IMR-90 (cell line): ENCODE results near the gene IWS1. TPM values are rescaled to one million over a fixed set of nuclear protein-coding genes. Genes with fewer than 3 reads are reported as not detected.

Experiments
- ATAC-seq: fragments of 200-7000 bp; cut with Tn5 transposase; 2 replicates; pipeline ENCODE4 v1.9.1; 2020; ENCODE audit warnings: low read depth, mild to moderate bottlenecking, moderate library complexity
- BruUV-seq: library from RNA; stranded (reverse); fragments of 400-500 nt; replicated peaks from 2 replicates; lab custom pipeline; 2021; lab: Mats Ljungman, UMichigan
- CTCF ChIA-PET: fragments of 300-600 bp; formaldehyde crosslinking; extraction: SDS; loops from one replicate; lab custom pipeline; 2021; ENCODE audit warnings: antibody characterized with exemption; lab: Yijun Ruan, JAX
- POLR2A ChIA-PET: fragments of 300-600 bp; sonication (Branson Sonifier 250); formaldehyde crosslinking; loops from one replicate; lab custom pipeline; 2022; ENCODE audit warnings: antibody characterized with exemption; ENCODE audit not compliant: unreplicated experiment; lab: Charles Lee
- DNase-seq: peaks from one replicate; pipeline ENCODE4 v3.0.0; 2013
- H2AFZ ChIP-seq: replicated peaks from 2 replicates; pipeline ENCODE3; 2013; ENCODE audit warnings: low read length, mild to moderate bottlenecking; ENCODE audit not compliant: poor library complexity
- H2AK5ac ChIP-seq: 2 replicates; pipeline ENCODE4 v1.6.1; 2013; ENCODE audit warnings: low read depth, low read length, inconsistent platforms
- H2AK9ac ChIP-seq: replicated peaks from 2 replicates; pipeline ENCODE3; 2013; ENCODE audit warnings: mild to moderate bottlenecking, low read depth, low read length, moderate library complexity; ENCODE audit not compliant: poor library complexity
- H2BK120ac ChIP-seq: 2 replicates; pipeline ENCODE4 v1.6.1; 2013; ENCODE audit warnings: low read depth, low read length, inconsistent platforms
- H2BK15ac ChIP-seq: 3 replicates; pipeline ENCODE4 v1.6.1; 2013; ENCODE audit warnings: low read depth, low read length, inconsistent platforms
- H2BK20ac ChIP-seq: 2 replicates; pipeline ENCODE4 v1.6.1; 2013; ENCODE audit warnings: low read depth, mild to moderate bottlenecking, inconsistent platforms, low read length, moderate library complexity
- H2BK5ac ChIP-seq: 2 replicates; pipeline ENCODE4 v1.6.1; 2013; ENCODE audit warnings: mild to moderate bottlenecking, low read depth, low read length, inconsistent platforms; ENCODE audit not compliant: poor library complexity, severe bottlenecking
- H3K14ac ChIP-seq: replicated peaks from 2 replicates; pipeline ENCODE4 v1.6.1; 2013; ENCODE audit warnings: low read depth, low read length, inconsistent platforms
- H3K18ac ChIP-seq: 2 replicates; pipeline ENCODE4 v1.6.1; 2013; ENCODE audit warnings: low read depth, low read length, control low read depth
- H3K23ac ChIP-seq: 2 replicates; pipeline ENCODE4 v1.6.1; 2013; ENCODE audit warnings: low read depth, low read length, inconsistent platforms
- H3K27ac ChIP-seq: 2 replicates; pipeline ENCODE4 v1.5.1; 2013; ENCODE audit warnings: mild to moderate bottlenecking, control low read depth, low read length; ENCODE audit not compliant: insufficient read depth
- H3K27me3 ChIP-seq: 2 replicates; pipeline ENCODE4 v1.6.1; 2013; ENCODE audit warnings: low read length; ENCODE audit not compliant: control insufficient read depth, insufficient read depth
- H3K36me3 ChIP-seq: 2 replicates; pipeline ENCODE4 v1.6.1; 2013; ENCODE audit warnings: low read length, mixed read lengths; ENCODE audit not compliant: control insufficient read depth, insufficient read depth
- H3K4ac ChIP-seq: 2 replicates; pipeline ENCODE4 v1.6.1; 2013; ENCODE audit warnings: low read depth, low read length, inconsistent platforms
- H3K4me1 ChIP-seq: 2 replicates; pipeline ENCODE4 v1.6.1; 2013; ENCODE audit warnings: low read length, mixed read lengths; ENCODE audit not compliant: control insufficient read depth, insufficient read depth
- H3K4me2 ChIP-seq: 2 replicates; pipeline ENCODE4 v1.6.1; 2013; ENCODE audit warnings: low read depth, mild to moderate bottlenecking, control low read depth, low read length, moderate library complexity
- H3K4me3 ChIP-seq: 2 replicates; pipeline ENCODE4 v1.5.1; 2013; ENCODE audit warnings: low read depth, mild to moderate bottlenecking, control low read depth, low read length, moderate library complexity; ENCODE audit not compliant: insufficient read depth
- H3K56ac ChIP-seq: 2 replicates; pipeline ENCODE4 v1.6.1; 2013; ENCODE audit warnings: low read length, inconsistent platforms; ENCODE audit not compliant: insufficient read depth; ENCODE audit errors: extremely low read depth
- H3K79me1 ChIP-seq, 2 experiments: 2 replicates each; pipeline ENCODE4 v1.6.1; 2013; ENCODE audit warnings: low read length in 2 of 2, inconsistent platforms in 1 of 2, low read depth in 1 of 2
- H3K9ac ChIP-seq: 2 replicates; pipeline ENCODE4 v1.6.1; 2013; ENCODE audit warnings: low read depth, low read length, control low read depth
- H3K9me1 ChIP-seq: 2 replicates; pipeline ENCODE4 v1.6.1; 2013; ENCODE audit warnings: low read length, inconsistent platforms; ENCODE audit not compliant: insufficient read depth
- H3K9me3 ChIP-seq: 2 replicates; pipeline ENCODE4 v1.6.1; 2013; ENCODE audit warnings: low read length; ENCODE audit not compliant: control insufficient read depth, insufficient read depth
- H4K20me1 ChIP-seq: 2 replicates; pipeline ENCODE4 v1.6.1; 2013; ENCODE audit warnings: low read length, inconsistent platforms; ENCODE audit not compliant: insufficient read depth
- H4K5ac ChIP-seq: 2 replicates; pipeline ENCODE4 v1.6.1; 2013; ENCODE audit warnings: mild to moderate bottlenecking, low read depth, low read length, control low read depth
- H4K8ac ChIP-seq, 2 experiments: 2 replicates each; pipeline ENCODE4 v1.6.1; 2013; ENCODE audit warnings: low read depth in 2 of 2, low read length in 2 of 2, control low read depth in 1 of 2, inconsistent platforms in 1 of 2
- H4K91ac ChIP-seq: 2 replicates; pipeline ENCODE4 v1.6.1; 2013; ENCODE audit warnings: low read depth, low read length, inconsistent platforms; ENCODE audit not compliant: insufficient read depth
- BHLHE40 ChIP-seq: fragments of 150-350 bp; IDR thresholded peaks from 2 replicates; pipeline ENCODE4 v1.6.1; 2016; ENCODE audit warnings: mild to moderate bottlenecking, low read depth, low read length
- CEBPB ChIP-seq: IDR thresholded peaks from 2 replicates; pipeline ENCODE4 v1.6.1; 2012; ENCODE audit warnings: low read depth, low read length, improper control_type of control experiment
- CHD1 ChIP-seq: IDR thresholded peaks from 2 replicates; pipeline ENCODE4 v1.6.1; 2012; ENCODE audit warnings: low read depth, low read length, improper control_type of control experiment
- CTCF ChIP-seq: conservative IDR thresholded peaks from 2 replicates; pipeline ENCODE4 v1.5.1; 2012; ENCODE audit warnings: mild to moderate bottlenecking, low read depth, low read length, improper control_type of control experiment
- FOS ChIP-seq: fragments of 150-350 bp; IDR thresholded peaks from 2 replicates; pipeline ENCODE4 v1.6.1; 2016; ENCODE audit warnings: low read depth, low read length
- MAFK ChIP-seq: IDR thresholded peaks from 2 replicates; pipeline ENCODE4 v1.6.1; 2012; ENCODE audit warnings: low read depth, low read length, improper control_type of control experiment
- MAZ ChIP-seq: IDR thresholded peaks from 2 replicates; pipeline ENCODE4 v1.6.1; 2012; ENCODE audit warnings: low read depth, mild to moderate bottlenecking, low read length, improper control_type of control experiment, moderate library complexity, borderline replicate concordance
- MXI1 ChIP-seq: IDR thresholded peaks from 2 replicates; pipeline ENCODE4 v1.6.1; 2012; ENCODE audit warnings: low read depth, mild to moderate bottlenecking, low read length, moderate library complexity, borderline replicate concordance
- NFE2L2 ChIP-seq: fragments of 150-350 bp; IDR thresholded peaks from 2 replicates; pipeline ENCODE4 v1.6.1; 2016; ENCODE audit warnings: low read depth, mild to moderate bottlenecking, low read length
- POLR2A ChIP-seq: IDR thresholded peaks from 2 replicates; pipeline ENCODE4 v1.6.1; 2012; ENCODE audit warnings: mild to moderate bottlenecking, low read depth, low read length
- RAD21 ChIP-seq: IDR thresholded peaks from 2 replicates; pipeline ENCODE4 v1.6.1; 2012; ENCODE audit warnings: low read length, improper control_type of control experiment
- RCOR1 ChIP-seq: IDR thresholded peaks from 2 replicates; pipeline ENCODE4 v1.6.1; 2012; ENCODE audit warnings: mild to moderate bottlenecking, low read length, improper control_type of control experiment; ENCODE audit not compliant: insufficient replicate concordance
- RFX5 ChIP-seq: IDR thresholded peaks from 2 replicates; pipeline ENCODE4 v1.8.0; 2012; ENCODE audit warnings: low read depth, mild to moderate bottlenecking, low read length, moderate library complexity
- SMC3 ChIP-seq: fragments of 150-350 bp; IDR thresholded peaks from 2 replicates; pipeline ENCODE4 v1.6.1; 2016; ENCODE audit warnings: low read depth, mild to moderate bottlenecking, antibody characterized with exemption, low read length, moderate library complexity
- WGBS, 2 experiments: methylation state at CpG; one replicate each; pipeline versions ENCODE4 v1.1.5 to v1.1.7; 2013; ENCODE audit warnings: missing lambda C conversion rate in 2 of 2; ENCODE audit not compliant: insufficient read length in 1 of 2; ENCODE audit errors: extremely low coverage in 2 of 2; 5-methylcytosine and 5-hydroxymethylcytosine counted together
- dilution Hi-C: fragments of 300-500 bp; cut with HindIII; formaldehyde crosslinking; loops from one replicate; pipeline ENCODE4 v1.14.3; 2018; ENCODE audit warnings: low sequenced_read_pairs; ENCODE audit not compliant: unreplicated experiment
- in situ Hi-C: fragments of 300-500 bp; cut with MboI; formaldehyde crosslinking; loops from 3 replicates; pipeline ENCODE4 v1.14.3; 2019; ENCODE audit warnings: low sequenced_read_pairs, inconsistent platforms, mixed read lengths
- intact Hi-C: fragments of 100-400 bp; cut with micrococcal nuclease; formaldehyde crosslinking; loops from 2 replicates; pipeline ENCODE4 v1.10.0; 2022
- polyA plus RNA-seq, 3 experiments: library from polyadenylated mRNA; depleted of rRNA; stranded (reverse); fragments of >200 nt; gene quantifications; 2 replicates each; pipeline ENCODE4 v1.2.3, GENCODE V29; 2012; ENCODE audit warnings: low replicate concordance in 1 of 3
- total RNA-seq: library from RNA; depleted of rRNA; stranded (reverse); fragments of >200 nt; gene quantifications from 2 replicates; pipeline ENCODE4 v1.2.3, GENCODE V29; 2012
- TF ChIP-seq, protein P1 (sequence below): fragments of 150-350 bp; IDR thresholded peaks from 2 replicates; pipeline ENCODE4 v1.6.1; 2017; ENCODE audit warnings: mild to moderate bottlenecking, antibody characterized with exemption, low read length, low read depth
- TF ChIP-seq, protein P2 (sequence below): fragments of 150-350 bp; IDR thresholded peaks from 2 replicates; pipeline ENCODE4 v1.6.1; 2016; ENCODE audit warnings: low read depth, mild to moderate bottlenecking, low read length, moderate library complexity, borderline replicate concordance

Gene IWS1
- total and polyA plus RNA-seq, 2 of the 4 experiments (the other 2 are of a cell fraction) = 31.5 to 52.5 TPM

GRCh38 chr2:127515383-127515915 is 10.8 kb downstream of the IWS1 start:
- Histone ChIP-seq H3K14ac (peak overlapping the region; percentile 41; the same call in 1 of the 2 replicates), H3K27ac (no peak overlapping the region), H4K20me1 (peaks cover 53% of the 10 kb centered on the region), H3K4me2 (no peak overlapping the region), H2BK15ac (no peak overlapping the region), H2AK5ac (0 out of 2 replicates have a peak overlapping the region, but pooled peaks have one; percentile 23), H4K8ac (no peak overlapping the region), H4K91ac (no peak overlapping the region), H3K9ac (no peak overlapping the region), H3K56ac (no peak overlapping the region), H2BK5ac (no peak overlapping the region), H3K79me1 (peaks cover 37 to 68% of the 10 kb centered on the region in 2 experiments), H2AK9ac (no peak overlapping the region), H2BK20ac (no peak overlapping the region), H3K36me3 (peaks cover 18% of the 10 kb centered on the region), H4K5ac (no peak overlapping the region), H3K9me1 (peaks cover 14% of the 10 kb centered on the region), H3K18ac (no peak overlapping the region), H3K4me1 (peaks cover 2% of the 10 kb centered on the region), H3K23ac (no peak overlapping the region), H2AFZ (no peak overlapping the region), H3K27me3 (no peaks in the 10 kb centered on the region), H3K4ac (no peak overlapping the region), H3K9me3 (no peaks in the 10 kb centered on the region), H3K4me3 (no peak overlapping the region), H2BK120ac (no peak overlapping the region)
- 60% methylated on average over 1 of the region's 6 CpGs; no CpG with 5 or more reads in 1 of the 2 experiments for WGBS, 2 experiments
- TF ChIP-seq BHLHE40 = no peak
- no peak for TF ChIP-seq CTCF
- TF ChIP-seq NFE2L2 = no peak
- TF ChIP-seq, protein P1, sequence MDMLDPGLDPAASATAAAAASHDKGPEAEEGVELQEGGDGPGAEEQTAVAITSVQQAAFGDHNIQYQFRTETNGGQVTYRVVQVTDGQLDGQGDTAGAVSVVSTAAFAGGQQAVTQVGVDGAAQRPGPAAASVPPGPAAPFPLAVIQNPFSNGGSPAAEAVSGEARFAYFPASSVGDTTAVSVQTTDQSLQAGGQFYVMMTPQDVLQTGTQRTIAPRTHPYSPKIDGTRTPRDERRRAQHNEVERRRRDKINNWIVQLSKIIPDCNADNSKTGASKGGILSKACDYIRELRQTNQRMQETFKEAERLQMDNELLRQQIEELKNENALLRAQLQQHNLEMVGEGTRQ = no peak
- TF ChIP-seq CHD1 = no peak
- no peak for TF ChIP-seq SMC3
- no peak for TF ChIP-seq FOS
- TF ChIP-seq, protein P2, sequence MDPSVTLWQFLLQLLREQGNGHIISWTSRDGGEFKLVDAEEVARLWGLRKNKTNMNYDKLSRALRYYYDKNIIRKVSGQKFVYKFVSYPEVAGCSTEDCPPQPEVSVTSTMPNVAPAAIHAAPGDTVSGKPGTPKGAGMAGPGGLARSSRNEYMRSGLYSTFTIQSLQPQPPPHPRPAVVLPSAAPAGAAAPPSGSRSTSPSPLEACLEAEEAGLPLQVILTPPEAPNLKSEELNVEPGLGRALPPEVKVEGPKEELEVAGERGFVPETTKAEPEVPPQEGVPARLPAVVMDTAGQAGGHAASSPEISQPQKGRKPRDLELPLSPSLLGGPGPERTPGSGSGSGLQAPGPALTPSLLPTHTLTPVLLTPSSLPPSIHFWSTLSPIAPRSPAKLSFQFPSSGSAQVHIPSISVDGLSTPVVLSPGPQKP = no peak
- no peak for TF ChIP-seq MAZ
- TF ChIP-seq RCOR1 = no peak
- TF ChIP-seq RAD21 = no peak
- TF ChIP-seq MAFK = no peak
- TF ChIP-seq CEBPB = no peak
- TF ChIP-seq POLR2A = no peak
- no peak for TF ChIP-seq MXI1
- no peak for TF ChIP-seq RFX5
- BruUV-seq = no TSS peak
- ATAC-seq (peak; percentile 33), DNase-seq (no peak)
- dilution Hi-C loops (no loop called here), in situ Hi-C loops (no loop called here), intact Hi-C loops (no loop called here)
- ChIA-PET CTCF (interaction anchor here (1.0 kb wide), 1 partner anchor 9 kb away, joined by 3 read pairs; no protein-coding TSS in a partner anchor), POLR2A (interaction anchor here (0.9 kb wide), 1 partner anchor 11 kb away, joined by 3 read pairs; the partner anchor contains the start of gene IWS1)
